Erythroblast (primary cell): ENCODE measurements around the gene WDR31.

ENCODE experiments used
- GATA1 ChIP-seq: IDR thresholded peaks from 2 replicates; pipeline ENCODE4 v1.6.1; 2011; ENCODE audit warnings: low read depth, mild to moderate bottlenecking, control low read depth, low read length, moderate library complexity
- POLR2A ChIP-seq: IDR thresholded peaks from 2 replicates; pipeline ENCODE4 v1.6.1; 2011; ENCODE audit warnings: mild to moderate bottlenecking, low read length

DNA sequence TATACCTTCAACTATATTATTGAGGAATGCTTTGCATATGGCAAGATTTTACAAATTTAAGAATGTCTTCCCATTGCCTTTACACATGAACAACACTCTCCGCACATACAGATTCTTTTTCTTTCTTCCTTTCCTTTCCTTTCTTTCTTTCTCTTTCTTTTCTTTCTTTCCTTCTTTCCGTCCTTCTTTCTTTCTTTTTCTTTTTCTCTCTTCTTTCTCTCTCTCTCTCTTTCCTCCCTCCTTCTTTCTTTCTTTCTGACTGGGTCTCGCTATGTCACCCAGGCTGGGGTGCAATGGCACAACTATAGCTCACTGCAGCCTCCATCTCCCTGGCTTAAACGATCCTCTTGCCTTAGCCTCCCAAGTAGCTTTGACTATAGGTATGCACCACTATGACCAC is 13.8 kb downstream of the WDR31 start:
- no peak for TF ChIP-seq POLR2A
- TF ChIP-seq GATA1 = no peak
